DOHH2 (cell line): ENCODE results near the gene NUTM2F.
"Not testable (repeated sequence)": the region's sequence is repeated elsewhere in the genome, so short reads cannot be mapped to it uniquely, and the experiment has no call there.

Source experiments
- CTCF ChIP-seq: fragments of 200-600 bp; sonication (generic); IDR thresholded peaks from one replicate; pipeline ENCODE4 v1.5.1; 2014; ENCODE audit warnings: antibody characterized with exemption, mild to moderate bottlenecking, low read depth, low read length; ENCODE audit not compliant: poor library complexity, severe bottlenecking
- EZH2phosphoT487 ChIP-seq: fragments of 200-600 bp; sonication (generic); IDR thresholded peaks from 2 replicates; pipeline ENCODE4 v1.6.1; 2017; ENCODE audit warnings: borderline replicate concordance, mild to moderate bottlenecking, antibody characterized with exemption, low read length, moderate library complexity, mixed read lengths

- TF ChIP-seq CTCF, EZH2phosphoT487: not testable (repeated sequence)
These were observed 10.3 kb downstream of the NUTM2F start for GRCh38 chr9:94317949-94318657.
